Mucosa of stomach (tissue), 1 donor: ENCODE results near the gene IGFN1.
"Not testable (repeated sequence)": the region's sequence is repeated elsewhere in the genome, so short reads cannot be mapped to it uniquely, and the experiment has no call there.

ENCODE experiments used
- H3K27me3 ChIP-seq: one replicate; pipeline ENCODE4 v1.7.0; 2013; ENCODE audit warnings: mild to moderate bottlenecking, low read length; ENCODE audit not compliant: control insufficient read depth, insufficient read depth
- H3K36me3 ChIP-seq: one replicate; pipeline ENCODE4 v1.7.0; 2013; ENCODE audit warnings: low read length; ENCODE audit not compliant: control insufficient read depth, insufficient read depth
- H3K4me1 ChIP-seq: one replicate; pipeline ENCODE4 v1.7.0; 2013; ENCODE audit warnings: mild to moderate bottlenecking, low read length; ENCODE audit not compliant: control insufficient read depth, insufficient read depth
- H3K4me3 ChIP-seq: one replicate; pipeline ENCODE4 v1.7.0; 2013; ENCODE audit warnings: low read length
- H3K9ac ChIP-seq: one replicate; pipeline ENCODE4 v1.7.0; 2013; ENCODE audit warnings: mild to moderate bottlenecking, low read length, moderate library complexity
- H3K9me3 ChIP-seq: one replicate; pipeline ENCODE4 v1.7.0; 2013; ENCODE audit warnings: mild to moderate bottlenecking, low read length, moderate library complexity; ENCODE audit not compliant: control insufficient read depth
- donor health status: Pancreatic carcinoma.

Gene IGFN1

GRCh38 chr1:201149400-201149799 lies 41.2 kb upstream of the IGFN1 start:
- Histone ChIP-seq H3K9ac (no peak overlapping the region), H3K9me3 (no peaks in the 10 kb centered on the region), H3K4me3 (no peak overlapping the region), H3K4me1 (peaks cover 18% of the 10 kb centered on the region), H3K27me3 (no peaks in the 10 kb centered on the region), H3K36me3 (no peaks in the 10 kb centered on the region)

GRCh38 chr1:201153474-201154388 lies 36.9 kb upstream of the IGFN1 start:
- H3K9me3 ChIP-seq, result no peaks in the 10 kb centered on the region
- H3K9ac ChIP-seq, result peak overlapping the region; percentile 78
- no peaks in the 10 kb centered on the region for H3K36me3 ChIP-seq
- peaks cover 23% of the 10 kb centered on the region for H3K4me1 ChIP-seq
- no peaks in the 10 kb centered on the region for H3K27me3 ChIP-seq
- peak overlapping the region; percentile 84 for H3K4me3 ChIP-seq

DNA sequence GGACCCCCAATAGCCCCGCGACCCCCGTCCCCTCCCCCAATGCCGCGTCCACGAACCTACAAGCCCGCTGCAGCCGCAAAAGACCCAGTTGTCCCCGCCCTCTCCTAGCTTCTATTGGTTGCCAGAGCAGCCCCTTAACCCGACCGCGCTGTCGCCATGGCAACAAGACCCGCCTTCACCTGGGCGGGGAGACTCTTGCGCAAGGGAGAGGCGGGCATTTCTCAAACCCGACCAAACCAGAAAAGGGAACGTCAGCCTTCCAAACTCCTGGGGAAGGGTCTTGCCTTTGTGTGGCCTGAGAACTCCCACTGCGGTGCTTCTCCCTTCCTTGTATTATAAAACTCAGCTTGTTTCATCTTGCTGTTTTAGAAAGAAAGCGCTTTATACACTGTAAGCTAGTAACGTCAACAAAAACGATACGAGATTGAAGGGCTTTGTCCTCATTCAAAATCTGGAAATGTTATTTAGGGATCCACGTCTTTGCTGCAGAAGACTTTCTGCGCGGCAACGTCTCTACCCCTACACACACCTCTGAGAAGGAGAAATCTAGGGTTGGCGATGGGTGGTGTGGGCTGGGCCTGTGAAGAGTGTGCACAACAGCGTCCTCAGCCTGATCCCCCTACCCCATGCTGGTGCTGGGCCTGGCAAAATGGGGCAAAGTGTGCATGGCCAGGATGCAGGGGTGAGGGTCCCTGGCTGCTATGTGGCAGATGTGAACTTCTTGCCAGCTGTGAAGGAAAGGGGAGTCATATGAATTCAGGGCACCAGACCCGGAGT lies 36.0 kb upstream of the IGFN1 start, which contains the start of gene TMEM9:
TSS of gene TMEM9 (minus strand) at position 86 of the 777 bp plus-strand sequence. CDS start 551 bp downstream, outside the sequence.
- Histone ChIP-seq H3K36me3 (no peaks in the 10 kb centered on the region), H3K9me3 (no peaks in the 10 kb centered on the region), H3K4me1 (peaks cover 23% of the 10 kb centered on the region), H3K4me3 (peak within 1 kb of the TSS; percentile 84), H3K27me3 (no peaks in the 10 kb centered on the region), H3K9ac (peak within 1 kb of the TSS; percentile 78)

GRCh38 chr1:201155354-201155753 lies 35.3 kb upstream of the IGFN1 start:
- H3K9ac ChIP-seq, result no peak overlapping the region
- H3K4me1 ChIP-seq, result peaks cover 17% of the 10 kb centered on the region
- no peaks in the 10 kb centered on the region for H3K9me3 ChIP-seq
- H3K4me3 ChIP-seq, result no peak overlapping the region
- no peaks in the 10 kb centered on the region for H3K27me3 ChIP-seq
- no peaks in the 10 kb centered on the region for H3K36me3 ChIP-seq

GRCh38 chr1:201156346-201156745 lies 34.3 kb upstream of the IGFN1 start:
- no peak overlapping the region for H3K9ac ChIP-seq
- no peak overlapping the region for H3K4me3 ChIP-seq
- H3K36me3 ChIP-seq, result no peaks in the 10 kb centered on the region
- H3K4me1 ChIP-seq, result peaks cover 11% of the 10 kb centered on the region
- H3K9me3 ChIP-seq, result no peaks in the 10 kb centered on the region
- no peaks in the 10 kb centered on the region for H3K27me3 ChIP-seq

DNA sequence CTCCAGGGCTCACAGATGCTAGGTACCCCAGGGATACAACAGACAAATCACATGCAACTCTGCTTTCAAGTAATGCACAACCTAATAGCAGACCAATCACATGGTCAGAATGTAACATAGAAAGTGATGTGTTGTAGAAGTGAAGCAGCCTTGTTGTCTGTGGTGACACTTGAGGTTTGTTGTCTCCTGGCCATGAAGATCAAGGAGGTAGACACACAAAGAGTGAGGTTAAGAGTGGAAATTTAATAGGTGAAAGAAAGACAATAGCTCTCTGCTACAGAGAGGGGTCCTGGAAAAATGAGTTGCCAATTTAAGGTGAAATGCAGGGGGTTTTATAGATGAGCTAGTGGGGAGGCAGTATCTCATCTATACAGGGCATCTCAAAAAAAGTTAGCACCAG lies 33.8 kb upstream of the IGFN1 start:
- Histone ChIP-seq H3K36me3 (no peaks in the 10 kb centered on the region), H3K27me3 (no peaks in the 10 kb centered on the region), H3K9me3 (no peaks in the 10 kb centered on the region), H3K4me3 (no peak overlapping the region), H3K9ac (no peak overlapping the region), H3K4me1 (peaks cover 11% of the 10 kb centered on the region)

GRCh38 chr1:201157949-201158348 lies 32.7 kb upstream of the IGFN1 start:
- Histone ChIP-seq H3K27me3 (no peaks in the 10 kb centered on the region), H3K4me1 (peaks cover 11% of the 10 kb centered on the region), H3K9ac (no peak overlapping the region), H3K9me3 (no peaks in the 10 kb centered on the region), H3K4me3 (no peak overlapping the region), H3K36me3 (no peaks in the 10 kb centered on the region)

DNA sequence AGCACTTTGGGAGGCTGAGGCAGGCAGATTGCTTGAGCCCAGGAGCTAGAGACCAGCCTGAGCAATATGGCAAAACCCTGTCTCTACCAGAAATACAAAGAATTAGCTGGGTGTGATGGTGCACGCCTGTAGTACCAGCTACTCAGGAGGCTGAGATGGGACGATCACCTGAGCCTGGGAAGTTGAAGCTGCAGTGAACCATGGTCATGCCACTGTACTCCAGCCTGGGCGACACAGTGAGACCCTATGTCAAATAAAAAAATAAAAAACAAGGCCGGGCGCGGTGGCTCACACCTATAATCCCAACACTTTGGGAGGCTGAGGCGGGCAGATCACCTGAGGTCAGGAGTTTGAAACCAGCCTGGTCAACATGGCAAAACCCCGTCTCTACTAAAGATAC lies 27.6 kb upstream of the IGFN1 start:
- H3K36me3 ChIP-seq, H3K27me3 ChIP-seq, H3K9me3 ChIP-seq, H3K4me1 ChIP-seq, H3K4me3 ChIP-seq, H3K9ac ChIP-seq: not testable (repeated sequence)

- no peaks in the 10 kb centered on the region for H3K27me3 ChIP-seq
- no peak overlapping the region for H3K9ac ChIP-seq
- no peaks in the 10 kb centered on the region for H3K4me1 ChIP-seq
- H3K36me3 ChIP-seq, result no peaks in the 10 kb centered on the region
- no peak overlapping the region for H3K4me3 ChIP-seq
- H3K9me3 ChIP-seq, result no peaks in the 10 kb centered on the region
These were observed 26.9 kb upstream of the IGFN1 start for GRCh38 chr1:201163707-201164106.

DNA sequence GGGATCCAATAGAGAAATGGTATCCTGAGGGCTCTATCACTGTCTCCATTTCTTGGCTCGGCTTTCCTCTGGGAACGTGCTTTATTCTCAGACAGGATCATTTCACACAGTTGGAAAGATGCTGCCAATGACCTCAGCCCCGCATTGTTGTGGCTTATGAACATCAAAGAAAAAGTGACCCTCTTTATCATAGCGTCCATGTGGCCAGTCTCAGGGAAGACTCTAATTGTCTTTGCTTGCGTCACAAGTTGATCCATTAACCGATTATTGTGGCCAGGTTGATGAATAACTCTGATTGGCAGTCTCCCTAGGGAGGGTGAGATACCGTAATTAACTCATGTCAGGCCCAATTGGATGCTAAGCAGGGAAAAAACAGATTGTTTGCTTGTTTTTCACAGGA lies 26.0 kb upstream of the IGFN1 start:
- Histone ChIP-seq H3K36me3 (no peaks in the 10 kb centered on the region), H3K4me3 (no peak overlapping the region), H3K4me1 (no peaks in the 10 kb centered on the region), H3K9ac (no peak overlapping the region), H3K27me3 (no peaks in the 10 kb centered on the region), H3K9me3 (no peaks in the 10 kb centered on the region)

- Histone ChIP-seq H3K27me3 (no peaks in the 10 kb centered on the region), H3K9ac (no peak overlapping the region), H3K4me3 (no peak overlapping the region), H3K9me3 (no peaks in the 10 kb centered on the region), H3K36me3 (no peaks in the 10 kb centered on the region), H3K4me1 (peaks cover 20% of the 10 kb centered on the region)
These were observed 23.3 kb upstream of the IGFN1 start for GRCh38 chr1:201167041-201167991.
